Activated T-cell treated with anti-CD3 and anti-CD28 coated beads for 48 hours (primary cell): ENCODE results near the gene HABP4.
"Not testable (repeated sequence)": the region's sequence is repeated elsewhere in the genome, so short reads cannot be mapped to it uniquely, and the experiment has no call there.

Source experiments
- DNase-seq: peaks from one replicate; pipeline ENCODE4 v3.0.0-alpha.2; 2020; ENCODE audit warnings: low read depth

HABP4 gene

DNA sequence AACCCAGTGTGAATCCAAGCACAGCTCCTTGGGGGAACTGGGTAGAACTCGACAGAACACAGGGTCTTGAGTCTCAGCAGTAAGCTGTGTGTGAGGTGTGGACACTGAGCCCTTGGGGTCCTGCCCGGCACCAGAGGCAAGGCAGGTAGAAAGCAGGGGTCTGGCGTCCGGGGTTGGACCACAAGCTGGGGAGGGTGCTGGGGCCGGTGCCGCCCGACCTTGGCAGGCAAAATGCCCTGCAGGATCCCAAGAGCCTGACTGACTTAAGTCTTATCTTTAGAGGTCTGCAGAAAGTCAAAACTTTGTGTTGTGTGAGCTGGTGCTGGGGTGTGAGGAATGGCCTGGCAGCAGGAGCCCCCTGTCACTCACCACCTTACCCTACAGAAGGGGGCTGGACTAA lies 49.3 kb downstream of the HABP4 start:
- no peak for DNase-seq

DNA sequence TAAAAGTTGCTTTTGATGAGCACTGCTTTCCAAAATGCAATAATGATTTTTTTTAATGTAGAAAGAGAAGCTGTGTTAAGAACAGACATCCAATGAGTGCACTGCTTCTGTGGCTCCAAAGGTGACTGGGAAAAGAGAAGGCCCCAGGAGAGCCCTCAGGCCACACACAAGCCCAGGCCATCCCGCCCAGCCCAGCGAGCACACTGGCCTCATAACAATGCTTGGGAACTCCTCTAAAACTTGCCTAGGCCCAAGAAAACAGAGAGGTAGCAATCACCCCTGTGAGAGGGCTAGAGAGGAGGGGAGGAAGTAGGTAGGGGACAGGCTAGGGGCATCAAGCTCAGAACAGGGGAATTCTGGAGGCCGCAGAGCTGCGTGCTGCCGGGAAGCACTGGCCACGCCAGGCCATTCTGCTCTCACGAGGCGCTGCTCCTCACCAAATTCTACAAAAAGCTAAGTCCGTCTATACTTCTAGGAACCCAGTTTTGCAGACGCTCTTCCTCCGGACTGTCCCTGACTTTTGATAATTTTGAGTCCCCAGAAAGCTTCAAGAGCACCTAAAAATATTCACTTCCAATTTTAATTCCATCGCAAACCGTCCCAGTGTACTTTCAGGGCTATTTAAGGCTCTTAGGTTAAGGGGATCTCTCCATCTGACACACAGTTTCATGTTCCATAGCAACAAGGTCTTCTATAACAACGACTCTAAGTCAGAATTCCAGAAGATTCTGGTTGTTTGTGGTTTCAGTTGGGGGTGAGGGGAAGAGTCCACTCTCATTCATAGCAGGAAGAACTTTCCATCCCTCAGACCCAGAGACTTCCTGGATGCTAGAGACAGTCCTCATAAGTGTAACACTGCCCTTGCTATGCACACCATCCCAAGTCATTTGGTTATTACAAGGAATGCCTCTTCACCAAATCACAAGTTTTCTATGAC lies 51.0 kb downstream of the HABP4 start:
- DNase-seq: no peak

DNA sequence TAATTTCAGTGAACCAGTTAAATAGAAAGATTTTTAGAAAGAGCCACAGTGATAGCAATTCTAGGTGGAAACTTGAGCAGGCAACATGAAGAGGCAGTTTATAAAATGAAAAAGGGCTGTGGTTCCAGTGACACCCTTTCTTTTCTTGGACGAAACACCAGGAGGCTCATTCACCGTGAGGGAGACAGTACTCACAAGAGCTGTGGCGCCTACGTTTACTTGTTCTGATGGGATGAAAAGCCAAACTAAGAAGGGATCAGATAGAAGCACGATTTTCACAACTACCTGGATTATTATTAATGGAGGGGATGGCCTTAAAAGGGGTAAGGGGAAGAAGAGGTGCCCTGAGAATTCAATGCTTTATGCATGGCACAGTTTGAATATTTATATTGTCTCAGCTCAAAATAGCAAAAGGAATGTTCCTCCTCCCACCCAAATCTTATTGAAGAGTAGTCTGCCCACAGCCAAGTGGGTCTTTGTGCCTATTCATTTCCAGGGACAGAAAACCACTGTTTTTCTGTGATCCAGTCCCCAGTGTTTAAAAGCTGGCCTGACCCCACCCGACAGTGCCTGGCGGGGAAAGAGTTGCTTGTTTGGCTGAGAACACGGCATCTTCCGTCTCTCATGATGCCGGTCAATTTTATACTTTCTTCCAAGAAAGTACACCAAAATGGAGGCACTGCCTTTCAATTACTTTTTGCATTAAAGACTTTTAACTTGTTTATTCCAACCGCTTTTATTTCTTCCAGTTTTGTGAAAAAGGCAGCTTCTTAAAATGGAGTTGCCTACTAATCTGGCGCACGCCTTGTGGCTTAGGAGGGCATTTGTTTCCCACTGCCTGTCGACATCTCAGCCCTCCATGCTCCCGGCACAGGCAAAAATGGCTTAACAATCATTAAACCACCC lies 51.9 kb downstream of the HABP4 start:
- DNase-seq: no peak

DNA sequence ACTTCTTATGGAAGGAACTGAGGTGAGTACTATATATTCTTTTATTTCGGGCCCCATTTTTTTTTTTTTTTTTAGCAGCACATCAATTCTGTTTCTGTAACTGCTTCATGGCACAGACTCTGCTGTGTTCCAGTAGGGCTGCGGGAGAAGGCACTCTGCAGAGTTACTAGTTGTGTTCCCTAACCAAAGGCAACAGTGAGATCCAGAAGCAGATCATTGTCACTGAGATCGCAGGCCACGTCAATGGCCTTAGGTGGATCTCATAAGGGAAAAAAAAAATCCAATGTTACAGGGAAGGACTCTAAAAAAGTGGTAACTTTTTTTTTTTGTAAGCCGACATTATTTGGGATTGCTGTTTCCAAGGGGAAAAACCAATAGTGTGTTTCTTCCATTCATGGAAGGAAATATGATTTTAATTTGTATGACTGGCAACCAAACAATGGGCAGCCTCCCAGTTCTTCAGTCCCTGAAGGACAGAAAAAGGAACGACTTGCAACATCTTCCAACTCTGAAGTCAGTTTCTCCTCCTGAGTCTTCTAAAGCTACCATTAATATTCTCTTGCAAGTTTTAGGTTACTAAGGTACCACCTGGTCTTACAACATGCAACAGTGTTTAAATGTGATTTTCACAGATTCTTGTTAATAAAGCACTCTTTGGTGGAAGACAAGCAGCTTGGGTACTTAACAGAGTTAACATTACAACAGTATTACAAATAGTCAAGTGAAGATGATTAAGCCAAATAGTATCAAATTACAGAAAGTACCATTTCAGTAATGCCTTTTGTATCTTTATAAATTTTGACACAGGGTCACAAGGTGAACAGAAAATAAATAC lies 52.8 kb downstream of the HABP4 start:
- no peak for DNase-seq

DNA sequence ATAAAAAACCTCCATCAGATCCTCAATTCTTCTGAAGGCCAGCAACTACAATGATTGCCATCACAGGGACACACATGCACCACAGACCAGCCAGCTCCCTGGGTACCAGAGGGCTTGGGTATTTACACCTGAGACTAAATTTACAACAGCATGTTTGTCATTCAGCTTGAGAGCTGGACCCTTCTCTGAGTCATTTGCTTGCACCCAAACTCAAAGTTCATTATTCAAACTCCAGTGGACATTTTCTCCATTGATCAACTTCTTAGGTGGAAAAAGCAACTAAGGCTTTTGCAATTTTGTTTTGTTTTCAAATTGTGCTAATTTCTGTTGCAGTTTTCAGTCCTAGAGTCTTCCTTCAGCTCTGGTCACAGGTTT lies 53.4 kb downstream of the HABP4 start:
- DNase-seq: not testable (repeated sequence)

DNA sequence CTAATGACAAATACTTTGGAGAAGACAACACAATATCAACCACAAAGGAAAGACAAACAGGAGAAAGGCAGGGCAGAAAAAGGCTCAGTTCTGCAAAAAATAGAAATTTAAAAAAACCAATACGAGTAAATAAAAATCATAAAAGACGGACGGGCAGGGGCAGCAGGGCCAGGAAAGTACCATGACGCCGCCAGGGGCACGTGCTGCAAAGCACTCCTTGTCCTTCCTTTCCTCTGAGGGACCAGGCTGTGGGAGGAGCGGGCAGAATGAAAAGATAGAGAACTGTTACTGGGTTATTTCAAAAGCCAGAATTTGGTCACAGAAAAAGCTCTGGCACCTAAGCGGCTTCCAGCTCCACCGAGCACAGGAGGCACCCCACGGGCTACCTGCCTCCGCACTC lies 53.9 kb downstream of the HABP4 start:
- no peak for DNase-seq

DNA sequence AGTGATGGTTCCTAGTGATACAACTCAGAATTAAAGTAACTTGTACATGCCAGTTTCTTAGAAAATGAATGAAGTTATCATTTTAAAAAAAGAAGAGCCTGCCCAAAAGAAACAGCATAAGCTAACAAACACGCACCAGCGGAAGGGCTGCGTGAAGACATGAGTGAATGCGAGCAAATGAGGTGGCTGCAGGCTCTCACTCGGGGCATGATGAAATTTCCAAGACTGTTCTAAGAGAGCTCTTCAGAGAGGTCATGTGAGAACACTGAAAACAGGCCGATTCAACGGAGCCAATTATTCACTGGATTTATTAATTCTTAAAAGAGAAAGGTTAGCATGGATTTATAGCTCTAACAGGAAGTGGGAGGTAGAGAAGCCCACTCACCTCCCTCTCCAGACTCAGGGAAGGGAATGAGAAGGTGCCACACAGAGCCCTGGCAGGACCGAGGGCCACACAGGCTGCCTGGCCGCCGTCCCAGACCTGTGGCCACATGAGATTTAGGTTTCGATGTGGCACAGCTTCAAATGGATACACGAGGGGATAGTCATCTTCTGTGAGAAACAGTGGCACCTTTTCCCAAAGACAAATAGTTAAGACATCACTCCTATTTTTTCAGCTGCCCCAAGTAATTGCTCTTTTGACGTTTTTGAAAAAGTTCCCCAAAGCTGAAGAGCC lies 55.5 kb downstream of the HABP4 start:
- DNase-seq: no peak

DNA sequence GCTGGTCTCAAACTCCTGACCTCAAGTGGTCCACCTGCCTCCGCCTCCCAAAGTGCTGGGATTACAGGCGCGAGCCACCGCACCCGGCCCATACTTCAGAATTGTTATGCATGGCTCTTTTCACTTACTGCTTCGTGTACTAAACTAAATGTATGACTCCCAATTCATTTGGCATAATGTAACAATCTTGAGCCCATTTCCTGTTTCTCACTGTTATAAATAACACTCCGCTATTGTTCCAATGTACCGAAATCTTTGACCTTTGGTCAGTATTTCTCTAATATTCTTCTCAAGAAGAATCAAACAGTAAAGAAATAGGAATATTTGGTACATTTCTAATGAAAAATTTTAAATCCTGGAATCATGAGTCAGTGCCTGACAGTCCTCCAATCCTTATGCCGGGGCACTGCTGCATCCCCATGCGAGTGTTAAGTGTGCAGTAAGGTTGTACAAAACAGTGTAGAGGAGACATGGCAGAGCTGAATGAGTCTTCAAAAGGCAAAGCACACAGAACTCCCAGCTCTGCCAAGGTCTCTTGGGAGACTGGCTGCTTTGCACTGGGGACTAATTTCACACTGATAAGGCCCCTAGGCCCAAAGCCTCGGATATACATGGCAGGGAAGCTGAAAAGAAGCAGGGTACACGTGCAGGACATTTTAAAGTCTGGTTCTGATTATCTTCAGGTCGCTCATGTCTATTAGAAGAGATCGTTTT lies 58.4 kb downstream of the HABP4 start:
- no peak for DNase-seq

DNA sequence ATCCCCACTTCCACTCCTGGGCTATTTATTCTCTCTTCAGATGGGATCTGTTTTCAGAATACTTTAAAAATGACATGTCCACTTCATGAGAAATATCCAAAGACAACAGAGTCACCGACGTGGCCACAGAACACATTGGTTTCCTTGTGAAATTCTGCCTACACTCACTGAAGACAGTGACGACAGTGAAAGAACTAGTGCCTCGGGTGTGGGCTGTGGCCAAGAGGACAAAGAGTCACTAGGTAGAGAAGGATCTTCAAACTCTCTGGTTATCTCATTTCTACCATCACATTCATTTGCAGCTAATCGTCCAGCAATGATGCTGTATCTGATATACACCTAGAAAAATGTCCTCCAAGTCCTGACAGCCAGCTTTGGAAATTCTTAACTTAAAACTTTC lies 59.1 kb downstream of the HABP4 start:
- DNase-seq: no peak

DNA sequence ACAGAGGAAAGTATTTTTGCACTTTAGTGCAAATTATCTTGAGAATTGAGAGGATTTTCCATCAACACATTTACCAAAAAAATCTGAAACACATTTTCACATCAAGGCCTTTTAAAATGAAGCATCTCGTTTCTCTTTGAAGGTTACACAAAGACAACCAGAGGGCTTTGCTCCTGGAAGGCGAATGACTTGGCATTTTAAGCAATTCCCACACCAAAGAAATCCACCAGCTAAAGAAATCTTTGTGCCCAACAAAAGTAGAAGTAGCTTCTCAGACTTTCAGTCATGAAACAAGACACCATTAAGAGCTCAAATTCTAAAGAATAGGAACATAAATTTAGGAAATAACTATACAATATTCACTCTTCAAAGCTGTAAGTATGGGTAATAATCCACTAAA lies 59.9 kb downstream of the HABP4 start:
- DNase-seq: no peak

DNA sequence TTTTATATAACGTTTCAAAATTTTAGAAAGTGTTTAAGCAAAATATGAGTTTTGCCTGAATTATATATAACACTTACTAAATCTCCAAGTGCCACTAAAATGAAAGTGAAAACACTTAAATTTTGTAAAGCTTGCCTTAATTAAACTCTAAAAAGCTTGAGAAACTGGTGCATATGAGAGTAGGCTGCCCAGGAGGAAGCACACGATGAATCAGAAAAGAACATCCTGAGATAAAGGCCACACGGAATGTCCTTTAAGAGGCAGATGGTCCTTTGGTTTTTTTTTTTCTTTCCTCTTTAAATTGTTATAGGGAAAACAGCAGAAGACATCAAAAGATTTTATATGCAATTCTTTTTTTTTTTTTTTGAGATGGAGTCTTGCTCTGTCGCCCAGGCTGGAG lies 60.3 kb downstream of the HABP4 start:
- no peak for DNase-seq

DNA sequence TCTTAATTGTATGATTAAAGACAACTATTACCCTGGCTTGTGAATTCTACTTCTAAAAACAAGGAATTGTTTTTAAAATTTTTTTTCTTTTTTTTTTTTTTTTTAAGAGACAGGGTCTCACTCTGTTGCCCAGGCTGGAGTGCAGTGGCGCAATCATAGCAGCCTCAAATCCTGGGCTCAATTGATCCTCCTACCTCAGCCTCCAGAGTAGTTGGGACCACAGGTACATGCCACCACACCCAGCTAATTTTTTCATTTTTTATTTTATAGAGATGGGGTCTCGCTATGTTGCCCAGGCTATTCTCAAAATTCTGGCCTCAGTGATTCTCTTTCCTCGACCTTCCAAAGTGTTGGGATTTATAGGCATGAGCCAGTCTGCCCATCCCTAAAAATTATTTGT lies 62.3 kb downstream of the HABP4 start:
- DNase-seq: no peak

DNA sequence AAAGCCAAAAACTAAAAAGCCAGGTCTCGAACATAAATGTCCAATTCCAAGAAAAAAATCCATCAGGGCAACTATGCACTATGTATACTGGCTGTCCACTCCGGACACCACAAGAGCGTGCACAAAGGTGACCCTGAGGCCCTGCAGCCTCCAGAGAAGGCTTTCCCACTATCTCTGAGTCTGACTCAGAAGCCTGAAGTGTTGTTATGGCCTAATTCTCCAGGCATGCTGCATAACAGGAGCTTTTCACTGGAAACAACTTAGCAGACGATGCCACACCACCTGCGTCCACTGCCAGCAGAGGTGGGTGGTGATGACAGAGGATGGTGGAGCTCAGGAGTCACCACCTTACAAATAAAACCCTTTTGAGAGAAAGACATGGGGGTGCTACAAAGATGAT lies 63.7 kb downstream of the HABP4 start:
- DNase-seq: no peak

DNA sequence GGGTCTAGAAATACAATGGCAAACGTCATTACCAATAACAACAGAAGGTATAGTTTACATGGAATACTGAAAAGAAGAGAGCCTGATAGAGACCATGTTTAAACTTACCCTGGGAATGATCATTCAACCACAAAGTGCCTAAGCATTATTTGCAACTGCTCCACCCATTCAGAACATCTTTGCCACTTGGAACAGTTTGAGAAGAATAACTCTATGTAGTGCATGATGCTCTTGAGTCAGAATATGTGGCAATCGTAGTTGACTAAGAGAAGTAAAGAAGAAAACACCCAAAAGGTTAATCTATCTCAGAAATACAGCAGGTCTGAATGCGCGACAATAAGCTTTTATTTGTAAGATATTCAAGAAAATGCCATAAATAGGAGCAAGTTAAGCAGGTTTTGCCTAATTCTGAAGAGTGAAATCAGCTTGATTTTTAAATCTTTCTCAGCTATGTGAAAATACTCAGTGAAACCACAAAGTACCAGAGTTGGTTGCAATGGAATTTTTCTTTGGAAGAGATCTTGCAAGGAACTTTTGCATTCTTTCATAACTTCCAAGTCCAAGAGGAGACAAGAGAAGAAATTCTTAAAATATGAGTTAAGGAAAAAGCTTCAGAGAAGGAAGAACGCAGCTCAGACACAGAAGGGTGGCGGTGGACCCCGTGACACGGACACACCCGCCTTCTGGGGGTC lies 64.3 kb downstream of the HABP4 start:
- DNase-seq: no peak

DNA sequence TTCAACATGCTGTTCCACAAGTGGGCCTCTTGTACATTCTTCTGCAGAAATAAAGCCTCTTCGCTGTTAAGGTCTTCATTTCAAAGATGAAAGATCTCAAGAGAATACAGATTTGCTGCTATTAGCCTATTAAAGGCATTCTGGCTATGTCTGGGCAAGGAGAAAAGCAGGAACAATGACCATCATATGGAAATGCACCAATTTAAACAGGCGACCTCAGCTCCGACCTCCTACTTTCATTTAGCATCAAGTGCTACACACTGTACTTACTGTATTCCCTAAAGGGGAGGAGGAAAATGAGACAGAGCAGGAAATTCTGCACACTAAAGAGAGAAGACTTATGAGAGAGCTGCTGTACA lies 64.8 kb downstream of the HABP4 start:
- DNase-seq: no peak

DNA sequence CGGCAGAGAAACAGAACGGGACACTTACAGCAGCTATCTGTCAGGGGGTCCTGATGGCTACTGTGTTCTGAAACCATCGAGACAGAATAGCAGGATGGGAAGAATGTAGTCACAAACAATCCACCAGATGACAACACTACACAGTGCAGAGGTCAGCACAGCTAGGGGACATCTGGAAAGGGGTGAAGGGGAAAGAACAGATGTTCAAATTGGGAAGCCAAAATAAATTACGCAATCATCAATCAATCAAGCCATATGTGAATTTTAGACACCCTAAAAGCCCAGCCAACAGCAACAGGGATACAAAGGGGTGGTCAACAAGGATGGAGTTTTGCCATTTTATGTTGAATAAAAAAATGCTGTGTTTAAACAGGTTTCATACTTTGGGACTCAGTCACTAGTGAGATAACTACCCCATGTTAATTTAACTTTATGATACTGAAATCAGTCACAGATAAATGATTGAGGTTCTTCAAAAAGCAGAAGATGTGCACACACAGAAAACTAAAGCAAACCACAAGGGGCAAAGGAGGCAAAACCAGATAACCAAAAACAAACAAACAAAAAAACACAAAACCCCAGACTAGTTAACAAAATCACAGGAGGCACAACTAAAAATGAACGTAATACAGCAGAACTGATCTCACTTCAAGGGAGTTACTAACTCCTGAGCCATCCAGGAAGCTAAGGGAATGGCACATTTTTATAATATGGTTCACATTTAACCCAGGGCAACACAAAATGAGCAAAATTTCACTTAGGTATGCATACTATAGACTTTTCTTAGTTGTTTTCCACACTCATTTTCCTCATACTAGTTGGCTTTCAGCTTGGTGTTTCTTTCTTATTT lies 65.9 kb downstream of the HABP4 start:
- no peak for DNase-seq

DNA sequence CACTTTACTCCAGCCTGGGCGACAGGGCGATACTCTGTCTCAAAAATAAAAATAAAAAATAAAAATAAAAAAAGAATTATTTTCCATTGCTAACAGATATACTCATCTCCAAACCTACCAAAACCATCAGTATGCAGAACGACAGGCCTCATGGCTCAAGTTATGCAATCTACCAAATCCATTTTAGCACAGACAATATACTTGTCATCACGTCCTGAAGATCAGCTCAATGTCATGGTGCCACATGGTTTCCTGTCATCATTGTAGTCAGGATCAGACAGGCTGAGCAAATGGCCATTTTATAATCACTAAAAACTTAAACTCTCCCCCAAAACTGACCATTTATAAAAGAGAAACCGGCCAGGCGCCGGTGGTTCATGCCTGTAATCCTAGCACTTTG lies 69.1 kb downstream of the HABP4 start:
- DNase-seq: no peak

DNA sequence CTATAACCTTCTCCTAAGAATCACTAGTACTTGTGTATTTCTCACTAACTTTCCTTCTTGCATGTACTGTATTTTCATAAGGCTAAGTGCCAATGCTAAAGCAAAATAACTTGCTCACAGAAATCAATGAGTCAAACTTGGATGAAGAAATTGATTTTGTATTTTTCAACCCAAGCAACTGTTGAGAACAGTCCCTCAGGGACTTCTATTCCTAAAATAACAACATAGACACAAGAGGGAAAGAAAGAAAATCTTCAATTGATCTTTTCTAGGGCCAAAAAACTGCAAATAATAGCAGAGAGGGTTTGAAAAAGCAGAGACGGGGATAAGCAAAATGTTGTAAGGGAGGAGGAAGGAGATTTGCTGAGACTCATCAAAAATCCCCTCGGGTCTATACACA lies 69.8 kb downstream of the HABP4 start:
- no peak for DNase-seq

DNA sequence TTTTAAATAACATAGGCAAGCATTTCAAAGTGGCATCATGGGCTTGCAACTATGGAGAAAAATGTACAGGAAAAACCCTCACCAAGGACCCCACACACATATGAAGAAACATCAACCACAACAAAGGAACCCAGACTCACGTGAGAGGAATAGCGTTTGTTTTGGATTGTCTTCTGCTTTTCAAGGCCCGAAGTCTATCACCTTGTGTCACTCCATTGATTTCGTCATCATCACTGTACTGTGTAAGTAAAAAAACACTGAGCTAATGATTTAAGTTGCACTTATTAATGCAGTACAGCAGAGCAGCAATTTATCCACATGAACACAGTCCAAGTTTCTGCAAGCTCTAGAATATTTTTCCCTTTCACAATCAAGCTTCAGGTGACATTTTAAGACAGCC lies 72.4 kb downstream of the HABP4 start:
- DNase-seq: no peak

DNA sequence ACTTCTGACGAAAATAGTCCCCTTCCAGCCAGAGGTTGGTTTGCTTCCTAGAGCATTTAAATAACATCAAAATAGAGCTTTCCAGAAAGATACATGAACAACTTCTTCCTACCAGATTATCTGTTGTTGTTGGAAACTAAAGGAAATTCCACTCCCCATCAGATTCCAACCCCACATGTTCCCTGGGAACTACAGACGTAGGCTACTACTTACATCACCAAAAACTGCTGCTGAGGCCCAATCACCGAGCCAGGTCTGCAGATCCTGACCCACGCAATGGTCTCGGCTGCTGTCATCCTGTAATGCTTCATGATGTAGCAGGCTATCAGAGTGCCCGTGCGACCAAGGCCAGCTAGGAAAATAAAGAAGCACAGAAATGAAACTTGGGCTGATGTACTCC lies 73.4 kb downstream of the HABP4 start:
- no peak for DNase-seq
